HepG2 (cell line): ENCODE results near the gene ESF1. TPM values are rescaled to one million over a fixed set of nuclear protein-coding genes. Genes with fewer than 3 reads are reported as not detected.

ENCODE experiments used
- ATRX ChIP-seq: sonication (generic); formaldehyde crosslinking; IDR thresholded peaks from 2 replicates; pipeline ENCODE4 v1.4.0; 2020; ENCODE audit warnings: missing genetic modification reagents, borderline replicate concordance
- BHLHE40 ChIP-seq: IDR thresholded peaks from 2 replicates; pipeline ENCODE4 v1.6.1; 2011; ENCODE audit warnings: low read length, improper control_type of control experiment
- FOXO1 ChIP-seq: sonication (generic); formaldehyde crosslinking; IDR thresholded peaks from 2 replicates; pipeline ENCODE4 v1.4.0; 2020; ENCODE audit warnings: missing genetic modification reagents
- GFI1 ChIP-seq: sonication (generic); formaldehyde crosslinking; IDR thresholded peaks from 2 replicates; pipeline ENCODE4 v1.5.0; 2020; ENCODE audit warnings: missing genetic modification reagents, mild to moderate bottlenecking, borderline replicate concordance
- HOXA9 ChIP-seq: sonication (generic); formaldehyde crosslinking; IDR thresholded peaks from 2 replicates; pipeline ENCODE4 v1.8.1; 2022; ENCODE audit warnings: missing genetic modification reagents, mild to moderate bottlenecking, moderate library complexity, borderline replicate concordance
- NCOA2 ChIP-seq: sonication (generic); formaldehyde crosslinking; IDR thresholded peaks from 2 replicates; pipeline ENCODE4 v1.8.0; 2022; ENCODE audit warnings: inconsistent platforms
- NFE2L2 ChIP-seq: fragments of 150-350 bp; IDR thresholded peaks from 2 replicates; pipeline ENCODE4 v1.6.1; 2014; ENCODE audit warnings: low read length
- NFYB ChIP-seq: sonication (generic); formaldehyde crosslinking; IDR thresholded peaks from 2 replicates; pipeline ENCODE4 v1.4.0; 2020; ENCODE audit warnings: missing genetic modification reagents
- SNAI1 ChIP-seq: sonication (generic); formaldehyde crosslinking; IDR thresholded peaks from 2 replicates; pipeline ENCODE4 v1.5.0; 2020; ENCODE audit warnings: mild to moderate bottlenecking, missing genetic modification reagents, borderline replicate concordance
- SSRP1 ChIP-seq: IDR thresholded peaks from 2 replicates; pipeline ENCODE4 v1.6.1; 2016; ENCODE audit warnings: control low read depth
- TP53 ChIP-seq: sonication (generic); formaldehyde crosslinking; conservative IDR thresholded peaks from 2 replicates; pipeline ENCODE4 v1.4.0; 2020; ENCODE audit warnings: missing genetic modification reagents
- ZBTB38 ChIP-seq: sonication (generic); formaldehyde crosslinking; IDR thresholded peaks from 2 replicates; pipeline ENCODE4 v1.5.1; 2020; ENCODE audit warnings: mild to moderate bottlenecking, missing genetic modification reagents
- ZNF343 ChIP-seq: sonication (generic); formaldehyde crosslinking; IDR thresholded peaks from 2 replicates; pipeline ENCODE4 v1.4.0; 2020; ENCODE audit warnings: mild to moderate bottlenecking, missing genetic modification reagents
- ZNF549 ChIP-seq: sonication (generic); formaldehyde crosslinking; IDR thresholded peaks from 2 replicates; pipeline ENCODE4 v1.5.0; 2020; ENCODE audit warnings: missing genetic modification reagents
- ZNF570 ChIP-seq: sonication (generic); formaldehyde crosslinking; IDR thresholded peaks from 2 replicates; pipeline ENCODE4 v1.4.0; 2020; ENCODE audit warnings: mild to moderate bottlenecking, missing genetic modification reagents, borderline replicate concordance
- ZNF598 ChIP-seq: sonication (generic); formaldehyde crosslinking; IDR thresholded peaks from 2 replicates; pipeline ENCODE4 v1.5.1; 2020; ENCODE audit warnings: mild to moderate bottlenecking, missing genetic modification reagents, borderline replicate concordance
- ZNF687 ChIP-seq: sonication (generic); formaldehyde crosslinking; IDR thresholded peaks from 2 replicates; pipeline ENCODE4 v1.5.1; 2020; ENCODE audit warnings: mild to moderate bottlenecking, missing genetic modification reagents, moderate library complexity
- ZSCAN21 ChIP-seq: sonication (generic); formaldehyde crosslinking; IDR thresholded peaks from 2 replicates; pipeline ENCODE4 v1.8.0; 2022; ENCODE audit warnings: mild to moderate bottlenecking, missing genetic modification reagents, moderate library complexity, borderline replicate concordance
- polyA plus RNA-seq, 8 experiments: library from polyadenylated mRNA; depleted of rRNA in 3 of 8; stranded (reverse) in 7 of 8; unstranded in 1 of 8; fragments of >200 nt; fragmentation: Illumina TruSeq in 4 of 8; extraction: Trizol in 4 of 8; gene quantifications; 2 replicates each; pipeline versions ENCODE4 v1.2.1 to v1.2.3, GENCODE V29; 2011 to 2016; ENCODE audit warnings: low read depth in 4 of 8, missing spikeins in 1 of 8, mixed read lengths in 1 of 8; ENCODE audit not compliant: insufficient read depth in 1 of 8
- total RNA-seq, 5 experiments: library from RNA; depleted of rRNA; stranded (reverse); fragments of >200 nt; fragmentation: Illumina TruSeq; extraction: Trizol; gene quantifications; 2 replicates each; pipeline ENCODE4 v1.2.3, GENCODE V29; 2016; ENCODE audit warnings: low read depth in 1 of 5
- TF ChIP-seq, protein P1 (sequence below): sonication (generic); formaldehyde crosslinking; IDR thresholded peaks from 2 replicates; pipeline ENCODE4 v1.4.0; 2020; ENCODE audit warnings: missing genetic modification reagents
- TF ChIP-seq, protein P2 (sequence below): sonication (generic); formaldehyde crosslinking; IDR thresholded peaks from 2 replicates; pipeline ENCODE4 v1.5.0; 2020; ENCODE audit warnings: missing genetic modification reagents, mild to moderate bottlenecking, borderline replicate concordance
- TF ChIP-seq, protein P3 (sequence below): sonication (generic); formaldehyde crosslinking; IDR thresholded peaks from 2 replicates; pipeline ENCODE4 v1.8.0; 2022; ENCODE audit warnings: missing genetic modification reagents, low read depth, mild to moderate bottlenecking, borderline replicate concordance

Gene ESF1
- total and polyA plus RNA-seq, 2 of the 13 experiments (the other 11 are each of a cell fraction or from before 2014, with no cell fraction given) = 7.3 to 66.9 TPM

DNA sequence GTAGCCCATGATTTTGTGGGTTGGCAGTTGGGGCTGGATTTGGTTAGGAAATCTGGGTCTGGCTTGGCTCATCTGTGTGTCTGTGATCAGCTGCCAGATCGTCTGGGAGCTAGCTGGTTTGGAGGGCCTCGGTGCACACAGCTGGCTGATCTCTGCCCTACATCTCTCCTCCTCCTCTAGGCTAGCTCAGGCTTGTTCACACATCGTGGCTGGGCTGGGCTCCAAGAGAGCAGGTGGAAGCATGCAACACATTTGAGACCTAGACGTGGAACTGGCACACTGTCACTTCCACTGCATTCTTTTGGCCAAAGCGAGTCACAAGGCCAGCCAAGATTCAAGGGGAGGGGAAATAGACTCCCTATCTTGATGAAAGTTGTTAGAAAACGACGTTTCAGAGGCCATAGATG is 16.0 kb upstream of the ESF1 start (continued):
- TF ChIP-seq, protein P1, sequence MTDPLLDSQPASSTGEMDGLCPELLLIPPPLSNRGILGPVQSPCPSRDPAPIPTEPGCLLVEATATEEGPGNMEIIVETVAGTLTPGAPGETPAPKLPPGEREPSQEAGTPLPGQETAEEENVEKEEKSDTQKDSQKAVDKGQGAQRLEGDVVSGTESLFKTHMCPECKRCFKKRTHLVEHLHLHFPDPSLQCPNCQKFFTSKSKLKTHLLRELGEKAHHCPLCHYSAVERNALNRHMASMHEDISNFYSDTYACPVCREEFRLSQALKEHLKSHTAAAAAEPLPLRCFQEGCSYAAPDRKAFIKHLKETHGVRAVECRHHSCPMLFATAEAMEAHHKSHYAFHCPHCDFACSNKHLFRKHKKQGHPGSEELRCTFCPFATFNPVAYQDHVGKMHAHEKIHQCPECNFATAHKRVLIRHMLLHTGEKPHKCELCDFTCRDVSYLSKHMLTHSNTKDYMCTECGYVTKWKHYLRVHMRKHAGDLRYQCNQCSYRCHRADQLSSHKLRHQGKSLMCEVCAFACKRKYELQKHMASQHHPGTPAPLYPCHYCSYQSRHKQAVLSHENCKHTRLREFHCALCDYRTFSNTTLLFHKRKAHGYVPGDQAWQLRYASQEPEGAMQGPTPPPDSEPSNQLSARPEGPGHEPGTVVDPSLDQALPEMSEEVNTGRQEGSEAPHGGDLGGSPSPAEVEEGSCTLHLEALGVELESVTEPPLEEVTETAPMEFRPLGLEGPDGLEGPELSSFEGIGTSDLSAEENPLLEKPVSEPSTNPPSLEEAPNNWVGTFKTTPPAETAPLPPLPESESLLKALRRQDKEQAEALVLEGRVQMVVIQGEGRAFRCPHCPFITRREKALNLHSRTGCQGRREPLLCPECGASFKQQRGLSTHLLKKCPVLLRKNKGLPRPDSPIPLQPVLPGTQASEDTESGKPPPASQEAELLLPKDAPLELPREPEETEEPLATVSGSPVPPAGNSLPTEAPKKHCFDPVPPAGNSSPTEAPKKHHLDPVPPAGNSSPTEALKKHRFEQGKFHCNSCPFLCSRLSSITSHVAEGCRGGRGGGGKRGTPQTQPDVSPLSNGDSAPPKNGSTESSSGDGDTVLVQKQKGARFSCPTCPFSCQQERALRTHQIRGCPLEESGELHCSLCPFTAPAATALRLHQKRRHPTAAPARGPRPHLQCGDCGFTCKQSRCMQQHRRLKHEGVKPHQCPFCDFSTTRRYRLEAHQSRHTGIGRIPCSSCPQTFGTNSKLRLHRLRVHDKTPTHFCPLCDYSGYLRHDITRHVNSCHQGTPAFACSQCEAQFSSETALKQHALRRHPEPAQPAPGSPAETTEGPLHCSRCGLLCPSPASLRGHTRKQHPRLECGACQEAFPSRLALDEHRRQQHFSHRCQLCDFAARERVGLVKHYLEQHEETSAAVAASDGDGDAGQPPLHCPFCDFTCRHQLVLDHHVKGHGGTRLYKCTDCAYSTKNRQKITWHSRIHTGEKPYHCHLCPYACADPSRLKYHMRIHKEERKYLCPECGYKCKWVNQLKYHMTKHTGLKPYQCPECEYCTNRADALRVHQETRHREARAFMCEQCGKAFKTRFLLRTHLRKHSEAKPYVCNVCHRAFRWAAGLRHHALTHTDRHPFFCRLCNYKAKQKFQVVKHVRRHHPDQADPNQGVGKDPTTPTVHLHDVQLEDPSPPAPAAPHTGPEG (CRISPR knock-in tag) = no peak
- TF ChIP-seq SNAI1 (no peak), NFE2L2 (no peak), ZNF687 (peak; percentile 94), NFYB (CRISPR knock-in tag) (no peak), ZNF570 (CRISPR knock-in tag) (no peak), HOXA9 (CRISPR knock-in tag) (no peak), ZNF598 (CRISPR knock-in tag) (no peak), ZSCAN21 (peak; percentile 40; the same call in 1 of the 2 replicates), ATRX (no peak), NCOA2 (CRISPR knock-in tag) (no peak), TP53 (CRISPR knock-in tag) (peak; percentile 92; the same call in 1 of the 2 replicates), ZNF549 (CRISPR knock-in tag) (no peak), GFI1 (CRISPR knock-in tag) (no peak), ZBTB38 (peak; percentile 82), SSRP1 (CRISPR knock-in tag) (0 out of 2 replicates have a peak, but pooled peaks have one; percentile 51), ZNF343 (peak; percentile 65; the same call in 1 of the 2 replicates), FOXO1 (peak; percentile 66; the same call in 1 of the 2 replicates), BHLHE40 (no peak; the same call in 1 of the 2 replicates)
- TF ChIP-seq, protein P2, sequence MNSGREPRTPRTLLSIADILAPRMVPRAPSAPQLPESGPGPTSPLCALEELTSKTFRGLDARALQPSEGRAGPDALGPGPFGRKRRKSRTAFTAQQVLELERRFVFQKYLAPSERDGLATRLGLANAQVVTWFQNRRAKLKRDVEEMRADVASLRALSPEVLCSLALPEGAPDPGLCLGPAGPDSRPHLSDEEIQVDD (CRISPR knock-in tag) = no peak
- TF ChIP-seq, protein P3, sequence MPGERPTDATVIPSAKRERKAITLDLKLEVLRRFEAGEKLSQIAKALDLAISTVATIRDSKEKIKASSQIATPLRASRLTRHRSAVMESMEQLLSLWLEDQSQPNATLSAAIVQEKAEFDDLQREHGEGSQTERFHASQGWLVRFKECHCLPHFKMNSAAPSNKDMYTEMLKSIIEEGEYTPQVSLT (CRISPR knock-in tag) = no peak
